ENCODE data around the gene THOC1.

GRCh38 chr18:294566-294965 is 26.7 kb upstream of the THOC1 start:
- TF ChIP-seq GATA2 (IDR thresholded peaks at IDR 0.05; ENCODE audit: low read depth, low read length) (no peak), GATA3 (IDR thresholded peaks at IDR 0.05; ENCODE audit: low read depth, low read length) (no peak)
